ENCODE results near the gene DOK5.

DOK5 gene

GRCh38 chr20:54692168-54692887 lies 216.9 kb downstream of the DOK5 start:
- DNase-seq (ENCODE audit: low spot score), result no peak

GRCh38 chr20:54694516-54694915 lies 219.1 kb downstream of the DOK5 start:
- DNase-seq (ENCODE audit: low spot score), result no peak
- no peak for TF ChIP-seq CTCF (IDR thresholded peaks at IDR 0.05; ENCODE audit: extremely low read depth, missing control alignments)

More at GRCh38 chr20:54692168-54692887, 216.9 kb downstream of the DOK5 start:
- no peak for TF ChIP-seq CTCF (IDR thresholded peaks at IDR 0.05; ENCODE audit: extremely low read depth, missing control alignments)

DNA sequence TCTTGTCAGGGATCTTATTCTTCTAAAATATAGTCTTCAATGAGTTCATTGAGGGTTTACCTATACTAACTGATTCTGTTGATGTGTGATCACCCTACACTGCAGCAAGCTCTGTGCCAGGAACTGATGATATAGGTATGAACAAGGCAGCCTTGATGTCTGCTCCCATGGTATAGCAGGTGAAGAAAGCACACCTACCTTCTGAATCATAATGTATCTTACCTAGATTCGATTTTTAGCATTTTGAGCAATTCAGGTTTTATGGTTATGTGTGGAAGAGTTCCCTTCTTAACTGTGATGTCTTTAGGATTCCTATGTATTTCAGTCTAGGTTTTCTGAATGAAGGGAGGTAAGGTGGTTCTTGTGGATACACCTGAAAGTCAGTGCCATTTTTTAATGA lies 223.0 kb downstream of the DOK5 start:
- no peak for DNase-seq (ENCODE audit: low spot score)
- TF ChIP-seq CTCF (IDR thresholded peaks at IDR 0.05; ENCODE audit: extremely low read depth, missing control alignments), result no peak

Measured in GM20000 (cell line).